Smooth muscle cell (in vitro differentiated cells): ENCODE data around the gene GPR18. TPM values are rescaled to one million over a fixed set of nuclear protein-coding genes. Genes with fewer than 3 reads are reported as not detected.

Source experiments
- DNase-seq: peaks from one replicate; lab custom pipeline; 2025; ENCODE audit not compliant: unreplicated experiment; lab: John Stamatoyannopoulos, UW
- H2AFZ ChIP-seq: fragments of 200-600 bp; sonication (generic); 2 replicates; pipeline ENCODE4 v1.6.0; 2016; ENCODE audit warnings: antibody characterized with exemption, low read depth, mild to moderate bottlenecking
- H3F3A ChIP-seq: fragments of 200-600 bp; sonication (generic); 2 replicates; pipeline ENCODE4 v1.6.0; 2017; ENCODE audit warnings: antibody characterized with exemption, low read depth
- H3K27ac ChIP-seq: fragments of 200-600 bp; sonication (generic); 2 replicates; pipeline ENCODE4 v1.5.1; 2016; ENCODE audit warnings: low read depth, mild to moderate bottlenecking
- H3K27me3 ChIP-seq: fragments of 200-600 bp; sonication (generic); 2 replicates; pipeline ENCODE4 v1.6.1; 2016; ENCODE audit warnings: low read depth, mild to moderate bottlenecking
- H3K36me3 ChIP-seq: fragments of 200-600 bp; sonication (generic); 2 replicates; pipeline ENCODE4 v1.5.1; 2016; ENCODE audit warnings: low read depth
- H3K4me1 ChIP-seq: fragments of 200-600 bp; sonication (generic); 2 replicates; pipeline ENCODE4 v1.5.1; 2016; ENCODE audit warnings: low read depth
- H3K4me2 ChIP-seq: fragments of 200-600 bp; sonication (generic); 2 replicates; pipeline ENCODE4 v1.6.0; 2016; ENCODE audit warnings: mild to moderate bottlenecking
- H3K4me3 ChIP-seq: fragments of 200-600 bp; sonication (generic); 2 replicates; pipeline ENCODE4 v1.5.1; 2016; ENCODE audit warnings: mild to moderate bottlenecking
- H3K79me2 ChIP-seq: fragments of 200-600 bp; sonication (generic); 2 replicates; pipeline ENCODE4 v1.6.0; 2016; ENCODE audit warnings: low read depth, mild to moderate bottlenecking
- H3K9ac ChIP-seq: fragments of 200-600 bp; sonication (generic); 2 replicates; pipeline ENCODE4 v1.6.0; 2016; ENCODE audit warnings: low read depth
- H3K9me3 ChIP-seq: fragments of 200-600 bp; sonication (generic); replicated peaks from 2 replicates; pipeline ENCODE4 v1.5.1; 2016; ENCODE audit warnings: low read depth
- H4K20me1 ChIP-seq: fragments of 200-600 bp; sonication (generic); 2 replicates; pipeline ENCODE4 v1.6.0; 2016; ENCODE audit warnings: low read depth
- CTCF ChIP-seq: fragments of 200-600 bp; sonication (generic); IDR thresholded peaks from 2 replicates; pipeline ENCODE4 v1.5.1; 2017; ENCODE audit warnings: borderline replicate concordance, mild to moderate bottlenecking, antibody characterized with exemption; ENCODE audit not compliant: insufficient read depth, poor library complexity, severe bottlenecking
- whole genome bisulfite sequencing: methylation state at CpG from one replicate; pipeline ENCODE4 v1.1.7; 2016; ENCODE audit warnings: low lambda C conversion rate; 5-methylcytosine and 5-hydroxymethylcytosine counted together
- polyA plus RNA-seq: library from polyadenylated mRNA; unstranded; fragments of >200 nt; fragmentation: Nextera tagmentation; extraction: Ambion mirVana; gene quantifications from 2 replicates; pipeline ENCODE4 v1.2.1, GENCODE V29; 2016
- total RNA-seq: library from RNA; depleted of rRNA; stranded (reverse); fragments of >200 nt; gene quantifications from 2 replicates; pipeline ENCODE4 v1.2.3, GENCODE V29; 2014

The GPR18 gene
- total and polyA plus RNA-seq, 2 experiments from 2014 or later: not detected

GRCh38 chr13:99221567-99222239, 36.5 kb downstream of the GPR18 start:
- no peaks in the 10 kb centered on the region for H3F3A ChIP-seq
- H2AFZ ChIP-seq: no peak overlapping the region
- H3K79me2 ChIP-seq: peaks cover 87% of the 10 kb centered on the region
- H4K20me1 ChIP-seq: peaks cover 91% of the 10 kb centered on the region
- H3K4me3 ChIP-seq: no peak overlapping the region
- H3K9me3 ChIP-seq: no peaks in the 10 kb centered on the region
- H3K9ac ChIP-seq: no peak overlapping the region
- no peak overlapping the region for H3K4me2 ChIP-seq
- TF ChIP-seq CTCF: no peak
- no peaks in the 10 kb centered on the region for H3K36me3 ChIP-seq
- H3K27ac ChIP-seq: no peak overlapping the region
- H3K4me1 ChIP-seq: peaks cover 5% of the 10 kb centered on the region
- no peaks in the 10 kb centered on the region for H3K27me3 ChIP-seq
- no peak for DNase-seq
- WGBS: 97% methylated on average over 8 of the region's 8 CpGs

- H3F3A ChIP-seq: no peaks in the 10 kb centered on the region
- no peak overlapping the region for H3K27ac ChIP-seq
- peaks cover 97% of the 10 kb centered on the region for H3K79me2 ChIP-seq
- no peak overlapping the region for H3K4me3 ChIP-seq
- WGBS: 82% methylated on average over 6 of the region's 6 CpGs
- H2AFZ ChIP-seq: no peak overlapping the region
- DNase-seq: no peak
- no peak overlapping the region for H3K4me2 ChIP-seq
- H3K36me3 ChIP-seq: no peaks in the 10 kb centered on the region
- H4K20me1 ChIP-seq: peaks cover 92% of the 10 kb centered on the region
- no peaks in the 10 kb centered on the region for H3K9me3 ChIP-seq
- no peak for TF ChIP-seq CTCF
- H3K4me1 ChIP-seq: peaks cover 5% of the 10 kb centered on the region
- H3K9ac ChIP-seq: no peak overlapping the region
- H3K27me3 ChIP-seq: no peaks in the 10 kb centered on the region
Observed at GRCh38 chr13:99220199-99220935, 37.8 kb downstream of the GPR18 start.

- no peak overlapping the region for H3K4me3 ChIP-seq
- no peak for TF ChIP-seq CTCF
- H3K79me2 ChIP-seq: peaks cover 91% of the 10 kb centered on the region
- no peaks in the 10 kb centered on the region for H3F3A ChIP-seq
- DNase-seq: no peak
- H4K20me1 ChIP-seq: peaks cover 92% of the 10 kb centered on the region
- peaks cover 5% of the 10 kb centered on the region for H3K4me1 ChIP-seq
- 89% methylated on average over 2 of the region's 2 CpGs for WGBS
- H3K9ac ChIP-seq: no peak overlapping the region
- H3K4me2 ChIP-seq: no peak overlapping the region
- H3K36me3 ChIP-seq: no peaks in the 10 kb centered on the region
- no peaks in the 10 kb centered on the region for H3K9me3 ChIP-seq
- H2AFZ ChIP-seq: no peak overlapping the region
- no peaks in the 10 kb centered on the region for H3K27me3 ChIP-seq
- no peak overlapping the region for H3K27ac ChIP-seq
Observed at GRCh38 chr13:99218969-99219368, 39.2 kb downstream of the GPR18 start.

GRCh38 chr13:99218545-99218944, 39.6 kb downstream of the GPR18 start:
- Histone ChIP-seq H3K27ac (no peak overlapping the region), H3K79me2 (peaks cover 91% of the 10 kb centered on the region), H3F3A (no peaks in the 10 kb centered on the region), H2AFZ (no peak overlapping the region), H3K4me3 (no peak overlapping the region), H3K9me3 (no peaks in the 10 kb centered on the region), H3K36me3 (no peaks in the 10 kb centered on the region), H3K4me2 (no peak overlapping the region), H3K4me1 (peaks cover 1% of the 10 kb centered on the region), H3K9ac (no peak overlapping the region), H3K27me3 (no peaks in the 10 kb centered on the region), H4K20me1 (peaks cover 92% of the 10 kb centered on the region)
- no peak for TF ChIP-seq CTCF
- 86% methylated on average over 6 of the region's 6 CpGs for WGBS
- no peak for DNase-seq
